WTC11 (cell line): ENCODE measurements around the gene PRSS57. TPM values are rescaled to one million over a fixed set of nuclear protein-coding genes. Genes with fewer than 3 reads are reported as not detected.
A peak's percentile ranks its signal among the peaks of the same experiment; 100 is the strongest.

ENCODE experiments used
- ATAC-seq: fragments of 200-7000 bp; cut with Tn5 transposase; 2 replicates; pipeline ENCODE4 v1.10.0; 2021; ENCODE audit warnings: mild to moderate bottlenecking, moderate library complexity
- CTCF ChIA-PET: fragments of 300-600 bp; sonication (Branson Sonifier 250); formaldehyde crosslinking; loops from one replicate; lab custom pipeline; 2021; ENCODE audit warnings: antibody characterized with exemption; lab: Charles Lee
- POLR2A ChIA-PET: fragments of 350-600 bp; sonication (Branson Sonifier 250); formaldehyde crosslinking; loops from one replicate; lab custom pipeline; 2021; ENCODE audit warnings: antibody characterized with exemption; lab: Charles Lee
- DNase-seq: peaks from one replicate; pipeline ENCODE4 v3.0.0; 2021; ENCODE audit warnings: low spot score
- H3K27ac Mint-ChIP-seq: 2 replicates; pipeline ENCODE4 v1.8.0; 2021; ENCODE audit warnings: mixed read lengths
- H3K27me3 Mint-ChIP-seq: 2 replicates; pipeline ENCODE4 v1.8.0; 2021; ENCODE audit warnings: low read depth, mild to moderate bottlenecking, moderate library complexity, mixed read lengths
- H3K36me3 Mint-ChIP-seq: 2 replicates; pipeline ENCODE4 v1.8.0; 2021; ENCODE audit warnings: mixed read lengths
- H3K4me1 Mint-ChIP-seq: 2 replicates; pipeline ENCODE4 v1.8.0; 2022; ENCODE audit warnings: mixed read lengths
- H3K4me3 Mint-ChIP-seq: 2 replicates; pipeline ENCODE4 v1.8.0; 2021; ENCODE audit warnings: mild to moderate bottlenecking, moderate library complexity, mixed read lengths
- H3K9me3 Mint-ChIP-seq: 2 replicates; pipeline ENCODE4 v1.8.0; 2021; ENCODE audit warnings: mixed read lengths
- ATF3 ChIP-seq: sonication (generic); formaldehyde crosslinking; conservative IDR thresholded peaks from 2 replicates; pipeline ENCODE4 v1.8.1; 2022; ENCODE audit warnings: mild to moderate bottlenecking, missing genetic modification reagents
- CREB1 ChIP-seq: sonication (generic); formaldehyde crosslinking; IDR thresholded peaks from 2 replicates; pipeline ENCODE4 v1.8.0; 2023; ENCODE audit warnings: mild to moderate bottlenecking, missing genetic modification reagents
- E2F4 ChIP-seq: sonication (generic); formaldehyde crosslinking; IDR thresholded peaks from 2 replicates; pipeline ENCODE4 v1.8.1; 2022; ENCODE audit warnings: low read depth, mild to moderate bottlenecking, moderate library complexity, missing genetic modification reagents, borderline replicate concordance
- E2F5 ChIP-seq: sonication (generic); formaldehyde crosslinking; IDR thresholded peaks from 2 replicates; pipeline ENCODE4 v1.8.1; 2022; ENCODE audit warnings: mild to moderate bottlenecking, moderate library complexity, missing genetic modification reagents
- FOXP1 ChIP-seq: sonication (generic); formaldehyde crosslinking; IDR thresholded peaks from 2 replicates; pipeline ENCODE4 v1.8.0; 2022; ENCODE audit warnings: missing genetic modification reagents, mild to moderate bottlenecking, moderate library complexity, borderline replicate concordance
- GABPB1 ChIP-seq: sonication (generic); formaldehyde crosslinking; IDR thresholded peaks from 2 replicates; pipeline ENCODE4 v1.8.1; 2023; ENCODE audit warnings: mild to moderate bottlenecking, missing genetic modification reagents
- GRHL2 ChIP-seq: fragments of 250-450 bp; sonication (Bioruptor Pico); IDR thresholded peaks from 2 replicates; pipeline ENCODE4 v1.8.0; 2022; ENCODE audit warnings: mild to moderate bottlenecking, moderate library complexity; ENCODE audit not compliant: insufficient replicate concordance, severe bottlenecking
- HMGXB4 ChIP-seq: sonication (generic); formaldehyde crosslinking; IDR thresholded peaks from 2 replicates; pipeline ENCODE4 v1.8.1; 2023; ENCODE audit warnings: mild to moderate bottlenecking, moderate library complexity, missing genetic modification reagents
- MLX ChIP-seq: sonication (generic); formaldehyde crosslinking; IDR thresholded peaks from 2 replicates; pipeline ENCODE4 v1.8.1; 2023; ENCODE audit warnings: mild to moderate bottlenecking, missing genetic modification reagents, moderate library complexity
- NFATC4 ChIP-seq: fragments of 250-450 bp; sonication (Bioruptor Pico); IDR thresholded peaks from 2 replicates; pipeline ENCODE4 v1.9.0; 2021; ENCODE audit warnings: mild to moderate bottlenecking
- NR2C2 ChIP-seq: sonication (generic); formaldehyde crosslinking; IDR thresholded peaks from 2 replicates; pipeline ENCODE4 v1.8.0; 2022; ENCODE audit warnings: mild to moderate bottlenecking, missing genetic modification reagents
- OVOL2 ChIP-seq: fragments of 250-450 bp; sonication (Bioruptor Pico); IDR thresholded peaks from 2 replicates; pipeline ENCODE4 v1.9.0; 2021; ENCODE audit warnings: mild to moderate bottlenecking, borderline replicate concordance
- PRDM15 ChIP-seq: sonication (generic); formaldehyde crosslinking; IDR thresholded peaks from 2 replicates; pipeline ENCODE4 v1.8.0; 2022; ENCODE audit warnings: missing genetic modification reagents
- TP53 ChIP-seq: sonication (generic); formaldehyde crosslinking; IDR thresholded peaks from 2 replicates; pipeline ENCODE4 v1.8.1; 2023; ENCODE audit warnings: mild to moderate bottlenecking, missing genetic modification reagents
- ZNF232 ChIP-seq: sonication (generic); formaldehyde crosslinking; IDR thresholded peaks from 2 replicates; pipeline ENCODE4 v1.8.0; 2022; ENCODE audit warnings: mild to moderate bottlenecking, missing genetic modification reagents
- ZNF423 ChIP-seq: fragments of 250-450 bp; sonication (Bioruptor Pico); IDR thresholded peaks from 2 replicates; pipeline ENCODE4 v2.1.2; 2022; ENCODE audit warnings: mild to moderate bottlenecking, moderate library complexity
- total RNA-seq: library from RNA; stranded (reverse); gene quantifications from 3 replicates; pipeline ENCODE4 v1.2.3, GENCODE V29; 2021
- TF ChIP-seq, protein P1 (sequence below): fragments of 250-450 bp; sonication (Bioruptor Pico); IDR thresholded peaks from 2 replicates; pipeline ENCODE4 v1.8.0; 2021; ENCODE audit warnings: mild to moderate bottlenecking
- TF ChIP-seq, protein P2 (sequence below): sonication (generic); formaldehyde crosslinking; IDR thresholded peaks from 2 replicates; pipeline ENCODE4 v1.8.0; 2023; ENCODE audit warnings: missing genetic modification reagents, mild to moderate bottlenecking, borderline replicate concordance
- TF ChIP-seq, protein P3 (sequence below): sonication (generic); formaldehyde crosslinking; IDR thresholded peaks from 2 replicates; pipeline ENCODE4 v1.8.0; 2022; ENCODE audit warnings: mild to moderate bottlenecking, missing genetic modification reagents
- TF ChIP-seq, protein P4 (sequence below): fragments of 250-450 bp; sonication (Bioruptor Pico); IDR thresholded peaks from 2 replicates; pipeline ENCODE4 v1.9.0; 2021; ENCODE audit warnings: mild to moderate bottlenecking

Gene PRSS57
- total RNA-seq, 1 experiment from 2014 or later: not detected

GRCh38 chr19:638906-639252 lies 56.4 kb downstream of the PRSS57 start:
- TF ChIP-seq, protein P1, sequence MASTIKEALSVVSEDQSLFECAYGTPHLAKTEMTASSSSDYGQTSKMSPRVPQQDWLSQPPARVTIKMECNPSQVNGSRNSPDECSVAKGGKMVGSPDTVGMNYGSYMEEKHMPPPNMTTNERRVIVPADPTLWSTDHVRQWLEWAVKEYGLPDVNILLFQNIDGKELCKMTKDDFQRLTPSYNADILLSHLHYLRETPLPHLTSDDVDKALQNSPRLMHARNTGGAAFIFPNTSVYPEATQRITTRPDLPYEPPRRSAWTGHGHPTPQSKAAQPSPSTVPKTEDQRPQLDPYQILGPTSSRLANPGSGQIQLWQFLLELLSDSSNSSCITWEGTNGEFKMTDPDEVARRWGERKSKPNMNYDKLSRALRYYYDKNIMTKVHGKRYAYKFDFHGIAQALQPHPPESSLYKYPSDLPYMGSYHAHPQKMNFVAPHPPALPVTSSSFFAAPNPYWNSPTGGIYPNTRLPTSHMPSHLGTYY (CRISPR knock-in tag): no peak
- TF ChIP-seq, protein P2, sequence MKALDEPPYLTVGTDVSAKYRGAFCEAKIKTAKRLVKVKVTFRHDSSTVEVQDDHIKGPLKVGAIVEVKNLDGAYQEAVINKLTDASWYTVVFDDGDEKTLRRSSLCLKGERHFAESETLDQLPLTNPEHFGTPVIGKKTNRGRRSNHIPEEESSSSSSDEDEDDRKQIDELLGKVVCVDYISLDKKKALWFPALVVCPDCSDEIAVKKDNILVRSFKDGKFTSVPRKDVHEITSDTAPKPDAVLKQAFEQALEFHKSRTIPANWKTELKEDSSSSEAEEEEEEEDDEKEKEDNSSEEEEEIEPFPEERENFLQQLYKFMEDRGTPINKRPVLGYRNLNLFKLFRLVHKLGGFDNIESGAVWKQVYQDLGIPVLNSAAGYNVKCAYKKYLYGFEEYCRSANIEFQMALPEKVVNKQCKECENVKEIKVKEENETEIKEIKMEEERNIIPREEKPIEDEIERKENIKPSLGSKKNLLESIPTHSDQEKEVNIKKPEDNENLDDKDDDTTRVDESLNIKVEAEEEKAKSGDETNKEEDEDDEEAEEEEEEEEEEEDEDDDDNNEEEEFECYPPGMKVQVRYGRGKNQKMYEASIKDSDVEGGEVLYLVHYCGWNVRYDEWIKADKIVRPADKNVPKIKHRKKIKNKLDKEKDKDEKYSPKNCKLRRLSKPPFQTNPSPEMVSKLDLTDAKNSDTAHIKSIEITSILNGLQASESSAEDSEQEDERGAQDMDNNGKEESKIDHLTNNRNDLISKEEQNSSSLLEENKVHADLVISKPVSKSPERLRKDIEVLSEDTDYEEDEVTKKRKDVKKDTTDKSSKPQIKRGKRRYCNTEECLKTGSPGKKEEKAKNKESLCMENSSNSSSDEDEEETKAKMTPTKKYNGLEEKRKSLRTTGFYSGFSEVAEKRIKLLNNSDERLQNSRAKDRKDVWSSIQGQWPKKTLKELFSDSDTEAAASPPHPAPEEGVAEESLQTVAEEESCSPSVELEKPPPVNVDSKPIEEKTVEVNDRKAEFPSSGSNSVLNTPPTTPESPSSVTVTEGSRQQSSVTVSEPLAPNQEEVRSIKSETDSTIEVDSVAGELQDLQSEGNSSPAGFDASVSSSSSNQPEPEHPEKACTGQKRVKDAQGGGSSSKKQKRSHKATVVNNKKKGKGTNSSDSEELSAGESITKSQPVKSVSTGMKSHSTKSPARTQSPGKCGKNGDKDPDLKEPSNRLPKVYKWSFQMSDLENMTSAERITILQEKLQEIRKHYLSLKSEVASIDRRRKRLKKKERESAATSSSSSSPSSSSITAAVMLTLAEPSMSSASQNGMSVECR (CRISPR knock-in tag): no peak
- no peak for TF ChIP-seq GABPB1
- TF ChIP-seq ZNF423: no peak
- TF ChIP-seq CREB1 (CRISPR knock-in tag): no peak
- no peak for TF ChIP-seq OVOL2 (CRISPR knock-in tag)
- TF ChIP-seq PRDM15 (CRISPR knock-in tag): no peak
- TF ChIP-seq, protein P3, sequence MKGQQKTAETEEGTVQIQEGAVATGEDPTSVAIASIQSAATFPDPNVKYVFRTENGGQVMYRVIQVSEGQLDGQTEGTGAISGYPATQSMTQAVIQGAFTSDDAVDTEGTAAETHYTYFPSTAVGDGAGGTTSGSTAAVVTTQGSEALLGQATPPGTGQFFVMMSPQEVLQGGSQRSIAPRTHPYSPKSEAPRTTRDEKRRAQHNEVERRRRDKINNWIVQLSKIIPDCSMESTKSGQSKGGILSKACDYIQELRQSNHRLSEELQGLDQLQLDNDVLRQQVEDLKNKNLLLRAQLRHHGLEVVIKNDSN (CRISPR knock-in tag): no peak
- TF ChIP-seq, protein P4, sequence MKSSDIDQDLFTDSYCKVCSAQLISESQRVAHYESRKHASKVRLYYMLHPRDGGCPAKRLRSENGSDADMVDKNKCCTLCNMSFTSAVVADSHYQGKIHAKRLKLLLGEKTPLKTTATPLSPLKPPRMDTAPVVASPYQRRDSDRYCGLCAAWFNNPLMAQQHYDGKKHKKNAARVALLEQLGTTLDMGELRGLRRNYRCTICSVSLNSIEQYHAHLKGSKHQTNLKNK: no peak
- no peak for TF ChIP-seq HMGXB4 (CRISPR knock-in tag)
- TF ChIP-seq E2F4 (CRISPR knock-in tag): no peak
- TF ChIP-seq ZNF232 (CRISPR knock-in tag): no peak
- TF ChIP-seq MLX (CRISPR knock-in tag): no peak
- TF ChIP-seq ATF3: no peak
- TF ChIP-seq NR2C2 (CRISPR knock-in tag): no peak
- no peak for TF ChIP-seq GRHL2 (CRISPR knock-in tag)
- TF ChIP-seq E2F5: no peak
- no peak for TF ChIP-seq FOXP1 (CRISPR knock-in tag)
- TF ChIP-seq NFATC4: no peak
- no peak for TF ChIP-seq TP53
- TF ChIP-seq, all 79 proteins: peak for 0
- DNase-seq (no peak), ATAC-seq (no peak)
- ChIA-PET CTCF (no interaction called here), POLR2A (no interaction called here)
- H3K36me3 Mint-ChIP-seq: no peaks in the 10 kb centered on the region
- peaks cover 4% of the 10 kb centered on the region; the same call in 1 of the 2 replicates for H3K9me3 Mint-ChIP-seq
- H3K4me1 Mint-ChIP-seq: peaks cover 8% of the 10 kb centered on the region
- H3K4me3 Mint-ChIP-seq: peak overlapping the region; percentile 76
- no peak overlapping the region for H3K27ac Mint-ChIP-seq
- peaks cover 26% of the 10 kb centered on the region for H3K27me3 Mint-ChIP-seq
